ENCODE results near the gene KCNQ4.
A peak's percentile ranks its signal among the peaks of the same experiment; 100 is the strongest.

KCNQ4 gene

GRCh38 chr1:40754201-40754600 lies 29.4 kb upstream of the KCNQ4 start:
- DNase-seq (ENCODE audit: low read depth in 2 of 2, low spot score in 1 of 2) = no peak

- DNase-seq (ENCODE audit: low read depth in 2 of 2, low spot score in 1 of 2) = no peak
Measured at GRCh38 chr1:40755067-40755466, 28.5 kb upstream of the KCNQ4 start.

GRCh38 chr1:40756523-40756922 lies 27.1 kb upstream of the KCNQ4 start:
- DNase-seq (ENCODE audit: low read depth in 2 of 2, low spot score in 1 of 2) = no peak

GRCh38 chr1:40757084-40757483 lies 26.5 kb upstream of the KCNQ4 start:
- no peak for DNase-seq (ENCODE audit: low read depth in 2 of 2, low spot score in 1 of 2)

GRCh38 chr1:40758004-40758403 lies 25.6 kb upstream of the KCNQ4 start:
- no peak for DNase-seq (ENCODE audit: low read depth in 2 of 2, low spot score in 1 of 2)

- no peak for DNase-seq (ENCODE audit: low read depth in 2 of 2, low spot score in 1 of 2)
Measured at GRCh38 chr1:40758578-40759343, 24.8 kb upstream of the KCNQ4 start.

- no peak for DNase-seq (ENCODE audit: low read depth in 2 of 2, low spot score in 1 of 2)
Measured at GRCh38 chr1:40760984-40761383, 22.6 kb upstream of the KCNQ4 start.

- no peak for DNase-seq (ENCODE audit: low read depth in 2 of 2, low spot score in 1 of 2)
Measured at GRCh38 chr1:40762144-40762923, 21.3 kb upstream of the KCNQ4 start.

- DNase-seq (ENCODE audit: low read depth in 2 of 2, low spot score in 1 of 2) = no peak
Measured at GRCh38 chr1:40763742-40764532, 19.6 kb upstream of the KCNQ4 start.

GRCh38 chr1:40764981-40765380 lies 18.6 kb upstream of the KCNQ4 start:
- no peak for DNase-seq (ENCODE audit: low read depth in 2 of 2, low spot score in 1 of 2)

GRCh38 chr1:40766017-40766416 lies 17.6 kb upstream of the KCNQ4 start:
- DNase-seq (ENCODE audit: low read depth in 2 of 2, low spot score in 1 of 2) = no peak

- DNase-seq (ENCODE audit: low read depth in 2 of 2, low spot score in 1 of 2) = no peak
Measured at GRCh38 chr1:40766560-40766959, 17.0 kb upstream of the KCNQ4 start.

- no peak for DNase-seq (ENCODE audit: low read depth in 2 of 2, low spot score in 1 of 2)
Measured at GRCh38 chr1:40768146-40768990, 15.2 kb upstream of the KCNQ4 start.

GRCh38 chr1:40769815-40770214 lies 13.8 kb upstream of the KCNQ4 start:
- DNase-seq (ENCODE audit: low read depth in 2 of 2, low spot score in 1 of 2) = no peak

- DNase-seq (ENCODE audit: low read depth in 2 of 2, low spot score in 1 of 2) = no peak
Measured at GRCh38 chr1:40770296-40771070, 13.1 kb upstream of the KCNQ4 start.

GRCh38 chr1:40772146-40772955 lies 11.2 kb upstream of the KCNQ4 start:
- DNase-seq (ENCODE audit: low read depth in 2 of 2, low spot score in 1 of 2) = no peak

GRCh38 chr1:40773748-40774265 lies 9.8 kb upstream of the KCNQ4 start:
- DNase-seq (ENCODE audit: low read depth in 2 of 2, low spot score in 1 of 2) = no peak

GRCh38 chr1:40774266-40774998 lies 9.2 kb upstream of the KCNQ4 start:
- peak; percentile 17 to 48 for DNase-seq (ENCODE audit: low read depth in 2 of 2, low spot score in 1 of 2)

Measured in stimulated activated CD8-positive, alpha-beta memory T cell treated with anti-CD3 and anti-CD28 coated beads, Interleukin-4, amount 100 ng/mL, for 1 hour (primary cell).